Smooth muscle cell (in vitro differentiated cells): Measurements from ENCODE around the gene TNFAIP2. TPM values are rescaled to one million over a fixed set of nuclear protein-coding genes. Genes with fewer than 3 reads are reported as not detected.

ENCODE experiments used
- DNase-seq: peaks from one replicate; lab custom pipeline; 2025; ENCODE audit not compliant: unreplicated experiment; lab: John Stamatoyannopoulos, UW
- H2AFZ ChIP-seq: fragments of 200-600 bp; sonication (generic); 2 replicates; pipeline ENCODE4 v1.6.0; 2016; ENCODE audit warnings: antibody characterized with exemption, low read depth, mild to moderate bottlenecking
- H3F3A ChIP-seq: fragments of 200-600 bp; sonication (generic); 2 replicates; pipeline ENCODE4 v1.6.0; 2017; ENCODE audit warnings: antibody characterized with exemption, low read depth
- H3K27ac ChIP-seq: fragments of 200-600 bp; sonication (generic); 2 replicates; pipeline ENCODE4 v1.5.1; 2016; ENCODE audit warnings: low read depth, mild to moderate bottlenecking
- H3K27me3 ChIP-seq: fragments of 200-600 bp; sonication (generic); 2 replicates; pipeline ENCODE4 v1.6.1; 2016; ENCODE audit warnings: low read depth, mild to moderate bottlenecking
- H3K36me3 ChIP-seq: fragments of 200-600 bp; sonication (generic); 2 replicates; pipeline ENCODE4 v1.5.1; 2016; ENCODE audit warnings: low read depth
- H3K4me1 ChIP-seq: fragments of 200-600 bp; sonication (generic); 2 replicates; pipeline ENCODE4 v1.5.1; 2016; ENCODE audit warnings: low read depth
- H3K4me2 ChIP-seq: fragments of 200-600 bp; sonication (generic); 2 replicates; pipeline ENCODE4 v1.6.0; 2016; ENCODE audit warnings: mild to moderate bottlenecking
- H3K4me3 ChIP-seq: fragments of 200-600 bp; sonication (generic); 2 replicates; pipeline ENCODE4 v1.5.1; 2016; ENCODE audit warnings: mild to moderate bottlenecking
- H3K79me2 ChIP-seq: fragments of 200-600 bp; sonication (generic); 2 replicates; pipeline ENCODE4 v1.6.0; 2016; ENCODE audit warnings: low read depth, mild to moderate bottlenecking
- H3K9ac ChIP-seq: fragments of 200-600 bp; sonication (generic); 2 replicates; pipeline ENCODE4 v1.6.0; 2016; ENCODE audit warnings: low read depth
- H3K9me3 ChIP-seq: fragments of 200-600 bp; sonication (generic); replicated peaks from 2 replicates; pipeline ENCODE4 v1.5.1; 2016; ENCODE audit warnings: low read depth
- H4K20me1 ChIP-seq: fragments of 200-600 bp; sonication (generic); 2 replicates; pipeline ENCODE4 v1.6.0; 2016; ENCODE audit warnings: low read depth
- WGBS: methylation state at CpG from one replicate; pipeline ENCODE4 v1.1.7; 2016; ENCODE audit warnings: low lambda C conversion rate; 5-methylcytosine and 5-hydroxymethylcytosine counted together
- polyA plus RNA-seq: library from polyadenylated mRNA; unstranded; fragments of >200 nt; fragmentation: Nextera tagmentation; extraction: Ambion mirVana; gene quantifications from 2 replicates; pipeline ENCODE4 v1.2.1, GENCODE V29; 2016
- total RNA-seq: library from RNA; depleted of rRNA; stranded (reverse); fragments of >200 nt; gene quantifications from 2 replicates; pipeline ENCODE4 v1.2.3, GENCODE V29; 2014
- TF ChIP-seq, protein P1 (sequence below): fragments of 200-600 bp; sonication (generic); IDR thresholded peaks from 2 replicates; pipeline ENCODE4 v1.5.1; 2017; ENCODE audit warnings: borderline replicate concordance, mild to moderate bottlenecking, antibody characterized with exemption; ENCODE audit not compliant: insufficient read depth, poor library complexity, severe bottlenecking

Gene TNFAIP2
- total and polyA plus RNA-seq, 2 experiments from 2014 or later: 35.7 to 76.5 TPM

DNA sequence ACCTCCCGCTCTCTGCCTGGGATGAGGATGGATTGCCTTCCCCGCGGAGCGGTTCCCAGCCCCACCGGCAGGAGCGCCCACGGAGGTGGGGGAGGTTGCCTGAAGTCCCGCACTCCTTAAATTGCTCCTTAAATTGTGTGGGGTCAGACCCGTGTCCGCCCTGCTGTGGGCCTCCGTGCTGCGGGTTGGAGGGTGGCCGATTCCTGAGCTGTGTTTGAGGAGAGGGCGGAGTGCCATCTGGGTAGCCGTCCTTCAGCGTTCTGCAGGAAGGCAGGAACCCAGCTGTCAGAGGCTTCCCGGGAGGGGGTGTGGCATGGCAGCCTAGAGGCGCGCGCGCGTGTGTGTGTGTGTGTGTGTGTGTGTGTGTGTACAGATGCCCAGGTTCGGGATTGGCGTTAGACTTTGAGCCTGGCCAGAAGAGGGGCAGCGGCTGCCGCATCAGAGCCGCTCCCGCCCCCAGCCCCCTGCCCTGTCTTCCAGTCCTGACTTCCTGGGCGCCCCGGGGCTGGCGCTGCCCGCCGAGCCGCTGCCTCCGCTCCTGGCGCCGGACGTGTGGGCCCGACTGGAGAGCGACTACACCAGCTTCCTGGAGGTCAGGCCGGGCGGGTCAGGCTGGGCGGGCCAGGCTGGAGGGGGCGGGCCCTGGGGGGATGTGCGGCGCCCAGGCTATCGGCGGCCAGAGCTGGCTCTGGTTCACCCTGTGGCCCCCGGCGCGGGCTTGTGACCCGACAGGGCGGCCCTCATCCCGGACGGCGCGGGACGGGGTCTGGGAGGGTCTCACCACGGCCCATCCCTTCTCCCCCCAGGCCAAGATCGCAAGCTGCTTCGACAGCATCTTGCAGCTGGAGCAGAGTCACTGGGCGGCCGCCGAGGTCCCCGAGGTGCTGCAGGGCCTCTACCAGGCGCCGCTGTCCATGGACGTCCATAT, 19.5 kb upstream of the TNFAIP2 start:
- no peaks in the 10 kb centered on the region for H3K36me3 ChIP-seq
- no peak overlapping the region for H3K27ac ChIP-seq
- no peaks in the 10 kb centered on the region for H3K9me3 ChIP-seq
- TF ChIP-seq, protein P1, sequence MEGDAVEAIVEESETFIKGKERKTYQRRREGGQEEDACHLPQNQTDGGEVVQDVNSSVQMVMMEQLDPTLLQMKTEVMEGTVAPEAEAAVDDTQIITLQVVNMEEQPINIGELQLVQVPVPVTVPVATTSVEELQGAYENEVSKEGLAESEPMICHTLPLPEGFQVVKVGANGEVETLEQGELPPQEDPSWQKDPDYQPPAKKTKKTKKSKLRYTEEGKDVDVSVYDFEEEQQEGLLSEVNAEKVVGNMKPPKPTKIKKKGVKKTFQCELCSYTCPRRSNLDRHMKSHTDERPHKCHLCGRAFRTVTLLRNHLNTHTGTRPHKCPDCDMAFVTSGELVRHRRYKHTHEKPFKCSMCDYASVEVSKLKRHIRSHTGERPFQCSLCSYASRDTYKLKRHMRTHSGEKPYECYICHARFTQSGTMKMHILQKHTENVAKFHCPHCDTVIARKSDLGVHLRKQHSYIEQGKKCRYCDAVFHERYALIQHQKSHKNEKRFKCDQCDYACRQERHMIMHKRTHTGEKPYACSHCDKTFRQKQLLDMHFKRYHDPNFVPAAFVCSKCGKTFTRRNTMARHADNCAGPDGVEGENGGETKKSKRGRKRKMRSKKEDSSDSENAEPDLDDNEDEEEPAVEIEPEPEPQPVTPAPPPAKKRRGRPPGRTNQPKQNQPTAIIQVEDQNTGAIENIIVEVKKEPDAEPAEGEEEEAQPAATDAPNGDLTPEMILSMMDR: no peak
- H3K4me2 ChIP-seq: no peak overlapping the region
- H2AFZ ChIP-seq: no peak overlapping the region
- H3K9ac ChIP-seq: no peak overlapping the region
- H3K4me3 ChIP-seq: no peak overlapping the region
- H4K20me1 ChIP-seq: no peaks in the 10 kb centered on the region
- peaks cover 17% of the 10 kb centered on the region for H3K27me3 ChIP-seq
- peaks cover 4% of the 10 kb centered on the region for H3F3A ChIP-seq
- H3K4me1 ChIP-seq: peaks cover 3% of the 10 kb centered on the region
- 68% methylated on average over 42 of the region's 68 CpGs for WGBS
- no peaks in the 10 kb centered on the region for H3K79me2 ChIP-seq
- DNase-seq: no peak

- no peak overlapping the region for H3K9ac ChIP-seq
- H3K79me2 ChIP-seq: no peaks in the 10 kb centered on the region
- peaks cover 17% of the 10 kb centered on the region for H3K27me3 ChIP-seq
- TF ChIP-seq, protein P1: no peak
- no peaks in the 10 kb centered on the region for H3K9me3 ChIP-seq
- no peak overlapping the region for H3K4me2 ChIP-seq
- no peak overlapping the region for H2AFZ ChIP-seq
- no peak overlapping the region for H3K27ac ChIP-seq
- H3K4me3 ChIP-seq: no peak overlapping the region
- peaks cover 5% of the 10 kb centered on the region for H3K4me1 ChIP-seq
- no peak for DNase-seq
- peaks cover 4% of the 10 kb centered on the region for H3F3A ChIP-seq
- no peaks in the 10 kb centered on the region for H3K36me3 ChIP-seq
- H4K20me1 ChIP-seq: no peaks in the 10 kb centered on the region
- WGBS: 78% methylated on average over 18 of the region's 20 CpGs
These were observed 18.9 kb upstream of the TNFAIP2 start for GRCh38 chr14:103104389-103104653.

GRCh38 chr14:103104654-103105452, 18.4 kb upstream of the TNFAIP2 start:
- Histone ChIP-seq H3K9ac (no peak overlapping the region), H3K4me2 (peak overlapping the region; percentile 72), H3K79me2 (no peaks in the 10 kb centered on the region), H3K27ac (no peak overlapping the region), H3F3A (peaks cover 4% of the 10 kb centered on the region), H3K9me3 (no peaks in the 10 kb centered on the region), H3K4me3 (no peak overlapping the region), H3K36me3 (no peaks in the 10 kb centered on the region), H3K4me1 (peaks cover 8% of the 10 kb centered on the region), H4K20me1 (no peaks in the 10 kb centered on the region), H3K27me3 (peaks cover 17% of the 10 kb centered on the region), H2AFZ (no peak overlapping the region)
- no peak for DNase-seq
- TF ChIP-seq, protein P1: peak; percentile 99
- 17% methylated on average over 52 of the region's 59 CpGs for whole genome bisulfite sequencing
